Naive thymus-derived CD4-positive, alpha-beta T cell (primary cell): ENCODE data around the gene ANTXR2. TPM values are rescaled to one million over a fixed set of nuclear protein-coding genes. Genes with fewer than 3 reads are reported as not detected.

Experiments
- ATAC-seq: fragments of 150-1000 bp; cut with Tn5 transposase; 2 replicates; pipeline ENCODE4 v1.10.0; 2021; ENCODE audit warnings: mild to moderate bottlenecking, moderate library complexity
- CTCF ChIA-PET: fragments of 350-600 bp; sonication (Branson Sonifier 250); formaldehyde crosslinking; loops from one replicate; lab custom pipeline; 2021; ENCODE audit warnings: antibody characterized with exemption; lab: Charles Lee
- POLR2A ChIA-PET: fragments of 350-600 bp; sonication (Branson Sonifier 250); formaldehyde crosslinking; loops from one replicate; lab custom pipeline; 2021; ENCODE audit warnings: antibody characterized with exemption, inconsistent platforms; lab: Charles Lee
- DNase-seq, 9 donors: peaks; one replicate each; pipeline versions ENCODE4 v3.0.0 to v3.0.0-alpha.2; 2020 to 2022; ENCODE audit warnings: mixed read lengths in 1 of 9
- H3K27ac ChIP-seq: one replicate; pipeline ENCODE4 v1.7.0; 2013; ENCODE audit warnings: mild to moderate bottlenecking, low read depth, low read length, moderate library complexity
- H3K27me3 ChIP-seq, 2 donors: one replicate each; pipeline ENCODE4 v1.7.0; 2013; ENCODE audit warnings: low read length in 2 of 2, mild to moderate bottlenecking in 2 of 2, moderate library complexity in 2 of 2; ENCODE audit not compliant: control insufficient read depth in 2 of 2, insufficient read depth in 2 of 2
- H3K36me3 ChIP-seq, 3 experiments: 1 replicate in 2 of 3; 2 replicates in 1 of 3; pipeline ENCODE4 v1.7.0; 2013; ENCODE audit warnings: low read length in 3 of 3, mild to moderate bottlenecking in 3 of 3, moderate library complexity in 1 of 3; ENCODE audit not compliant: insufficient read depth in 3 of 3, control insufficient read depth in 2 of 3
- H3K4me1 ChIP-seq, 2 donors: one replicate each; pipeline ENCODE4 v1.7.0; 2013; ENCODE audit warnings: low read length in 2 of 2, mild to moderate bottlenecking in 2 of 2, moderate library complexity in 1 of 2; ENCODE audit not compliant: control insufficient read depth in 2 of 2, insufficient read depth in 2 of 2
- H3K4me3 ChIP-seq: 2 replicates; pipeline ENCODE4 v1.7.0; 2013; ENCODE audit warnings: mild to moderate bottlenecking, low read length
- H3K9me3 ChIP-seq, 3 experiments: 1 replicate in 2 of 3; 2 replicates in 1 of 3; pipeline ENCODE4 v1.7.0; 2013; ENCODE audit warnings: low read length in 3 of 3; ENCODE audit not compliant: control insufficient read depth in 2 of 3
- H3K27ac Mint-ChIP-seq, 9 donors: one replicate each; pipeline ENCODE4 v1.8.0; 2020 to 2022; ENCODE audit warnings: mixed read lengths in 9 of 9, mild to moderate bottlenecking in 8 of 9, moderate library complexity in 5 of 9, inconsistent platforms in 2 of 9
- H3K27me3 Mint-ChIP-seq, 5 donors: one replicate each; pipeline ENCODE4 v1.8.0; 2021 to 2022; ENCODE audit warnings: mixed read lengths in 5 of 5, mild to moderate bottlenecking in 1 of 5
- H3K36me3 Mint-ChIP-seq, 5 donors: one replicate each; pipeline ENCODE4 v1.8.0; 2020 to 2022; ENCODE audit warnings: mixed read lengths in 5 of 5, mild to moderate bottlenecking in 3 of 5, inconsistent platforms in 1 of 5
- H3K4me1 Mint-ChIP-seq, 7 donors: one replicate each; pipeline ENCODE4 v1.8.0; 2020 to 2022; ENCODE audit warnings: mixed read lengths in 7 of 7, mild to moderate bottlenecking in 3 of 7, inconsistent platforms in 1 of 7
- H3K4me3 Mint-ChIP-seq, 10 donors: one replicate each; pipeline ENCODE4 v1.8.0; 2020 to 2022; ENCODE audit warnings: mild to moderate bottlenecking in 10 of 10, mixed read lengths in 10 of 10, moderate library complexity in 6 of 10, inconsistent platforms in 2 of 10
- H3K9me3 Mint-ChIP-seq, 11 donors: one replicate each; pipeline ENCODE4 v1.8.0; 2020 to 2022; ENCODE audit warnings: mixed read lengths in 11 of 11, mild to moderate bottlenecking in 4 of 11, inconsistent platforms in 1 of 11, moderate library complexity in 1 of 11
- intact Hi-C, 2 donors: fragments of 100-400 bp; cut with micrococcal nuclease; formaldehyde crosslinking; loops; one replicate each; pipeline ENCODE4 v1.15.1; 2023
- polyA plus RNA-seq, 2 donors: library from polyadenylated mRNA; unstranded; fragments of 300-500 nt; fragmentation: Illumina TruSeq; gene quantifications; one replicate each; pipeline ENCODE4 v1.2.3, GENCODE V29; 2021
- total RNA-seq, 6 experiments: library from RNA in 5 of 6; stranded (reverse) in 5 of 6; gene quantifications; 1 replicate in 5 of 6; 2 replicates in 1 of 6; pipeline ENCODE4 v1.2.3 and lab custom pipeline; 2021 to 2026

ANTXR2 gene
- total and polyA plus RNA-seq, 7 experiments from 2014 or later = 20.3 to 69.8 (median 42.2) TPM

DNA sequence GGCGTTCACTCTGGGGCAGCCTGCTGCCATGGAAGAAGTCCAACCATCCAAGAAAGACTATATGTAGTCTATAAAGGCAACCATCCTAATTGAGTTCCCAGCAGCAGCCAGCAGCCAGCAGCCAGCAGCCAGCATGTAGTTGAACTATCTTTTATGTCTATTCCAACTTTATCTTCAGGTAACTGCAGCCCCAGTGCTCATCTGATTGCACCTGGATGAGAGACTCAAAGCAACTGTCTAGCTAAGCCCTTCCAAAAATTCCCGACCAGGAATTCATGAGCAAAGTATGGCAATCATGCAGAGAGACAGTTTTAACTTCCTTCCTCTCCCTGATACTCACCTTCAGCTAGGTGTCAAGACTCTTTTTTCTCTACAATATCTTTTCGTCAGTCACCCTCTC is 216.8 kb downstream of the ANTXR2 start:
- Histone ChIP-seq H3K9me3 (no peaks in the 10 kb centered on the region), H3K27me3 (no peaks in the 10 kb centered on the region), H3K36me3 (no peaks in the 10 kb centered on the region), H3K4me3 (no peak overlapping the region), H3K27ac (no peak overlapping the region), H3K4me1 (no peaks in the 10 kb centered on the region)
- Mint-ChIP-seq H3K36me3 (no peaks in the 10 kb centered on the region), H3K9me3 (no peaks in the 10 kb centered on the region), H3K27ac (no peak overlapping the region), H3K27me3 (no peaks in the 10 kb centered on the region), H3K4me3 (no peak overlapping the region), H3K4me1 (no peaks in the 10 kb centered on the region)
- intact Hi-C loops = no loop called here
- ChIA-PET CTCF (no interaction called here), POLR2A (no interaction called here)
- DNase-seq (no peak), ATAC-seq (no peak)

GRCh38 chr4:79854856-79855502 is 218.1 kb downstream of the ANTXR2 start:
- no peak for ATAC-seq
- Histone ChIP-seq H3K9me3 (no peaks in the 10 kb centered on the region), H3K4me3 (no peak overlapping the region), H3K27me3 (no peaks in the 10 kb centered on the region), H3K27ac (no peak overlapping the region), H3K4me1 (no peaks in the 10 kb centered on the region), H3K36me3 (no peaks in the 10 kb centered on the region)
- H3K27ac Mint-ChIP-seq = no peak overlapping the region
- H3K9me3 Mint-ChIP-seq = no peaks in the 10 kb centered on the region
- CTCF ChIA-PET = no interaction called here
- H3K27me3 Mint-ChIP-seq = no peaks in the 10 kb centered on the region
- intact Hi-C loops = no loop called here
- H3K4me3 Mint-ChIP-seq = no peak overlapping the region
- POLR2A ChIA-PET = no interaction called here
- no peak for DNase-seq
- no peaks in the 10 kb centered on the region for H3K36me3 Mint-ChIP-seq
- H3K4me1 Mint-ChIP-seq = no peaks in the 10 kb centered on the region

DNA sequence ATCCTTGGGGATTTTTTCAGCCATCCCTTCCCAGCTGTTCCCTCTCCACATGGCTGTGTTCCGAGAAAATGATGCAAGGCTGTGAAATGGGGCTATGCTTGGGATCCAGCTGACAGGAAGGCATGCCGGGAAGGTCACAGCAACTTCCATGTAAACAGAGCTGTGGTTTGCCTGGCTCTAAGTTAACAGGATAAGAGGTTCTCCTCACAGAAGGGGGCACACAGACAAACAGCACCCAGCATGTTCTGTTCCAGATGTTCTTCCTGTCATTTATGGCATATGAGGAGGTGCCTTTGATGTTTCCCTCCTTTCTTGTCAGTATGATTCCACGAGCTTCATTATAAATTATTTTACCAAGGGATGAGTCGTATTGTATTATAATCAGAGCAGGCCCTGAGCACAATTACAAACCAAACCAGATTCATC is 220.7 kb downstream of the ANTXR2 start:
- H3K27ac Mint-ChIP-seq = no peak overlapping the region

GRCh38 chr4:79851625-79852304 is 221.3 kb downstream of the ANTXR2 start:
- Mint-ChIP-seq H3K4me3 (no peak overlapping the region), H3K4me1 (no peaks in the 10 kb centered on the region), H3K9me3 (peaks cover 0 to 8% (median 0%) of the 10 kb centered on the region in 11 donors), H3K36me3 (no peaks in the 10 kb centered on the region), H3K27me3 (peaks cover 0 to 10% (median 3%) of the 10 kb centered on the region in 5 donors), H3K27ac (no peak overlapping the region)
- Histone ChIP-seq H3K4me1 (no peaks in the 10 kb centered on the region), H3K27ac (no peak overlapping the region), H3K9me3 (no peaks in the 10 kb centered on the region), H3K4me3 (no peak overlapping the region), H3K27me3 (no peaks in the 10 kb centered on the region), H3K36me3 (no peaks in the 10 kb centered on the region)
- no peak for ATAC-seq
- no peak for DNase-seq
- ChIA-PET POLR2A (no interaction called here), CTCF (no interaction called here)
- intact Hi-C loops = no loop called here

More for the DNA sequence above, 220.7 kb downstream of the ANTXR2 start:
- H3K36me3 ChIP-seq = no peaks in the 10 kb centered on the region
- ChIA-PET POLR2A (no interaction called here), CTCF (no interaction called here)
- H3K27ac ChIP-seq = no peak overlapping the region
- H3K36me3 Mint-ChIP-seq = no peaks in the 10 kb centered on the region
- DNase-seq = no peak
- H3K4me1 ChIP-seq = no peaks in the 10 kb centered on the region
- intact Hi-C loops = no loop called here
- no peak overlapping the region for H3K4me3 ChIP-seq
- H3K4me1 Mint-ChIP-seq = no peaks in the 10 kb centered on the region
- no peaks in the 10 kb centered on the region for H3K27me3 ChIP-seq
- no peak overlapping the region for H3K4me3 Mint-ChIP-seq
- H3K27me3 Mint-ChIP-seq = peaks cover 0 to 10% (median 0%) of the 10 kb centered on the region in 5 donors
- ATAC-seq = no peak
- peaks cover 0 to 8% (median 0%) of the 10 kb centered on the region in 11 donors for H3K9me3 Mint-ChIP-seq
- H3K9me3 ChIP-seq = no peaks in the 10 kb centered on the region

Other genes starting within 250 kb of the ANTXR2 start
- gene PRDM8, start 124.3 kb upstream of the ANTXR2 start, total RNA-seq = 10 to 100 TPM in 3 of 5 experiments, 1 to 10 TPM in 2; 4.2 to 13.7 (median 10.4) TPM
- 1 to 10 TPM; 1.3 to 2.5 TPM for gene PRDM8, start 124.3 kb upstream of the ANTXR2 start, polyA plus RNA-seq
- under 1 TPM in 1 of 5 experiments, not detected in 4; 0.05 TPM for gene FGF5, start 193.4 kb upstream of the ANTXR2 start, total RNA-seq
- gene FGF5, start 193.4 kb upstream of the ANTXR2 start, polyA plus RNA-seq = not detected